ENCODE data around the gene USP50. TPM values are rescaled to one million over a fixed set of nuclear protein-coding genes. Genes with fewer than 3 reads are reported as not detected.

Gene USP50
- total and polyA plus RNA-seq, 2 donors (not counting 3 experiments of a cell fraction or from before 2014, with no cell fraction given): not detected

- no peaks in the 10 kb centered on the region for H3K9me3 ChIP-seq (replicated peaks; ENCODE audit: control insufficient read depth, insufficient read depth, low read length)
- H3K9ac ChIP-seq (replicated peaks; ENCODE audit: extremely low read depth, insufficient read depth, low read length): no peak overlapping the region
- H3K79me2 ChIP-seq (ENCODE audit: control insufficient read depth, insufficient read depth, low read length): no peaks in the 10 kb centered on the region
- no peak overlapping the region for H3K4me2 ChIP-seq (ENCODE audit: insufficient read depth, low read length)
- POLR2A ChIA-PET: no interaction called here
- BruUV-seq (replicated peaks): no TSS peak
- H3K4me1 ChIP-seq (ENCODE audit: control insufficient read depth, extremely low read depth, insufficient read depth, low read length): no peaks in the 10 kb centered on the region
- no peak for FAIRE-seq
- no peak for TF ChIP-seq POLR2AphosphoS5 (IDR thresholded peaks at IDR 0.05; ENCODE audit: insufficient read depth, low read depth, low read length)
- TF ChIP-seq MYC (IDR thresholded peaks at IDR 0.05; ENCODE audit: low read depth, low read length): no peak
- TF ChIP-seq CTCF (IDR thresholded peaks at IDR 0.05; ENCODE audit: extremely low read depth in 1 of 2, insufficient read depth in 1 of 2, low read depth in 1 of 2, low read length in 2 of 2): no peak
- TF ChIP-seq FOS (IDR thresholded peaks at IDR 0.05; ENCODE audit: borderline replicate concordance, insufficient read depth, low read length): no peak
- TF ChIP-seq GATA2 (IDR thresholded peaks at IDR 0.05; ENCODE audit: insufficient read depth, insufficient read length, low read depth, low read length): no peak
- no peak for TF ChIP-seq EZH2 (IDR thresholded peaks at IDR 0.05; ENCODE audit: borderline replicate concordance, low read depth, low read length, severe bottlenecking)
- TF ChIP-seq POLR2A (IDR thresholded peaks at IDR 0.05; ENCODE audit: low read depth, low read length): no peak
- TF ChIP-seq JUN (IDR thresholded peaks at IDR 0.05; ENCODE audit: borderline replicate concordance, insufficient read depth, insufficient read length, low read depth): no peak
- no peaks in the 10 kb centered on the region for H3K9me1 ChIP-seq (replicated peaks; ENCODE audit: control insufficient read depth, extremely low read depth, insufficient read depth, low read length)
- H2AFZ ChIP-seq (ENCODE audit: low read depth, low read length): no peak overlapping the region
- no peak overlapping the region for H3K4me3 ChIP-seq (replicated peaks in 1 of 3; ENCODE audit: insufficient read depth in 1 of 3, low read depth in 1 of 3, low read length in 3 of 3)
- no peaks in the 10 kb centered on the region for H3K27me3 ChIP-seq (ENCODE audit: control insufficient read depth in 2 of 2, insufficient read depth in 2 of 2, low read length in 2 of 2)
- no peak overlapping the region for H3K27ac ChIP-seq (ENCODE audit: insufficient read depth, low read depth, low read length)
- intact Hi-C loops (cut with micrococcal nuclease) (no loop called here), dilution Hi-C loops (cut with MboI; ENCODE audit: extremely low pct_ligation_motif_present, low sequenced_read_pairs) (no loop called here)
- CTCF ChIA-PET: no interaction called here
- no peak for DNase-seq (ENCODE audit: low read depth, low spot score)
- no peaks in the 10 kb centered on the region for H4K20me1 ChIP-seq (replicated peaks; ENCODE audit: control insufficient read depth, extremely low read depth, insufficient read depth, low read length)
- peaks cover 0 to 7% of the 10 kb centered on the region in 2 experiments for H3K36me3 ChIP-seq (ENCODE audit: control insufficient read depth in 2 of 2, extremely low read depth in 1 of 2, insufficient read depth in 2 of 2, low read length in 2 of 2)
These were observed 17.3 kb upstream of the USP50 start for GRCh38 chr15:50563756-50564155.
